H1 (cell line): ENCODE measurements around the gene LRBA. TPM values are rescaled to one million over a fixed set of nuclear protein-coding genes. Genes with fewer than 3 reads are reported as not detected.

Source experiments
- CTCF ChIA-PET: fragments of 300-600 bp; sonication (Branson Sonifier 250); formaldehyde crosslinking; loops from one replicate; lab custom pipeline; 2021; ENCODE audit not compliant: partially characterized antibody; lab: Charles Lee
- POLR2A ChIA-PET: fragments of 300-600 bp; sonication (Branson Sonifier 250); formaldehyde crosslinking; loops from one replicate; lab custom pipeline; 2021; ENCODE audit warnings: inconsistent platforms; ENCODE audit not compliant: partially characterized antibody; lab: Charles Lee
- DNase-seq, 2 experiments: peaks; one replicate each; pipeline versions ENCODE4 v3.0.0 to v3.0.0-alpha.2; 2010 to 2022; ENCODE audit warnings: low spot score in 2 of 2, low read depth in 1 of 2, mixed read lengths in 1 of 2
- FAIRE-seq: peaks from 2 replicates; lab custom pipeline; 2011; peaks lifted over from hg19 to GRCh38; lab: Jason Lieb, UNC
- H2AFZ ChIP-seq: 2 replicates; pipeline ENCODE4 v1.8.1; 2012; ENCODE audit warnings: low read length, inconsistent platforms
- H2AK5ac ChIP-seq: 2 replicates; pipeline ENCODE4 v1.6.1; 2013; ENCODE audit warnings: low read depth, low read length
- H2BK120ac ChIP-seq: replicated peaks from 2 replicates; pipeline ENCODE3; 2013; ENCODE audit warnings: low read depth, low read length, inconsistent platforms
- H2BK12ac ChIP-seq: 2 replicates; pipeline ENCODE4 v1.6.1; 2013; ENCODE audit warnings: low read depth, low read length
- H2BK15ac ChIP-seq: 2 replicates; pipeline ENCODE4 v1.6.1; 2013; ENCODE audit warnings: low read length
- H2BK20ac ChIP-seq: 2 replicates; pipeline ENCODE4 v1.6.1; 2013; ENCODE audit warnings: low read length
- H2BK5ac ChIP-seq: 2 replicates; pipeline ENCODE4 v1.6.1; 2013; ENCODE audit warnings: low read depth, low read length
- H3K14ac ChIP-seq: 2 replicates; pipeline ENCODE4 v1.6.1; 2013; ENCODE audit warnings: inconsistent platforms; ENCODE audit not compliant: insufficient read length
- H3K18ac ChIP-seq: 2 replicates; pipeline ENCODE4 v1.6.1; 2013; ENCODE audit warnings: low read length; ENCODE audit errors: extremely low read depth
- H3K23ac ChIP-seq: 2 replicates; pipeline ENCODE4 v1.6.1; 2013; ENCODE audit warnings: inconsistent platforms; ENCODE audit not compliant: insufficient read length
- H3K23me2 ChIP-seq: 2 replicates; pipeline ENCODE4 v1.6.1; 2013; ENCODE audit warnings: low read depth, low read length
- H3K27ac ChIP-seq: 2 replicates; pipeline ENCODE4 v1.6.1; 2011; ENCODE audit warnings: low read depth, low read length, inconsistent platforms
- H3K27me3 ChIP-seq, 4 experiments: replicated peaks in 1 of 4; 1 replicate in 1 of 4; 2 replicates in 3 of 4; pipeline versions ENCODE4 v1.6.1 to v1.8.1; 2011 to 2013; ENCODE audit warnings: low read length in 3 of 4, mild to moderate bottlenecking in 3 of 4, inconsistent platforms in 2 of 4, mixed read lengths in 2 of 4, moderate library complexity in 1 of 4; ENCODE audit not compliant: control insufficient read depth in 3 of 4, insufficient read depth in 3 of 4; ENCODE audit errors: extremely low read depth in 1 of 4
- H3K36me3 ChIP-seq, 4 experiments: 2 replicates each; pipeline versions ENCODE4 v1.6.1 to v1.8.1; 2011 to 2013; ENCODE audit warnings: mild to moderate bottlenecking in 4 of 4, low read length in 3 of 4, moderate library complexity in 2 of 4, control low read depth in 1 of 4, inconsistent platforms in 1 of 4; ENCODE audit not compliant: insufficient read depth in 4 of 4, control insufficient read depth in 2 of 4
- H3K4ac ChIP-seq: replicated peaks from 2 replicates; pipeline ENCODE3; 2013; ENCODE audit warnings: low read length, low read depth, mixed read lengths, inconsistent platforms; ENCODE audit not compliant: insufficient read length
- H3K4me1 ChIP-seq, 4 experiments: replicated peaks in 1 of 4; 1 replicate in 1 of 4; 2 replicates in 3 of 4; pipeline versions ENCODE4 v1.6.1 to v1.8.1; 2011 to 2013; ENCODE audit warnings: low read length in 3 of 4, inconsistent platforms in 2 of 4, mixed read lengths in 1 of 4; ENCODE audit not compliant: insufficient read depth in 4 of 4, control insufficient read depth in 3 of 4
- H3K4me2 ChIP-seq, 2 experiments: 2 replicates each; pipeline versions ENCODE4 v1.6.1 to v1.8.1; 2011 to 2013; ENCODE audit warnings: low read depth in 2 of 2, low read length in 2 of 2, control low read depth in 1 of 2, inconsistent platforms in 1 of 2, mild to moderate bottlenecking in 1 of 2; ENCODE audit not compliant: insufficient read depth in 1 of 2
- H3K4me3 ChIP-seq, 4 experiments: fragments of 200-600, 300-600 bp in 1 of 4; sonication (generic), shearing (Covaris generic), sonication (Bioruptor Twin) in 1 of 4; 2 replicates each; pipeline versions ENCODE4 v1.5.1 to v1.8.1; 2011 to 2016; ENCODE audit warnings: low read length in 4 of 4, low read depth in 3 of 4, control low read depth in 2 of 4, inconsistent platforms in 2 of 4, mild to moderate bottlenecking in 2 of 4, mixed read lengths in 1 of 4, moderate library complexity in 1 of 4; ENCODE audit not compliant: insufficient read depth in 2 of 4; ENCODE audit errors: extremely low read depth in 1 of 4
- H3K56ac ChIP-seq: replicated peaks from 2 replicates; pipeline ENCODE3; 2013; ENCODE audit warnings: low read depth, mild to moderate bottlenecking, mixed read lengths, low read length, inconsistent platforms; ENCODE audit not compliant: insufficient read length
- H3K79me1 ChIP-seq: 2 replicates; pipeline ENCODE4 v1.6.1; 2013; ENCODE audit warnings: low read depth, low read length, control low read depth
- H3K79me2 ChIP-seq, 2 experiments: 2 replicates each; pipeline versions ENCODE4 v1.6.1 to v1.8.1; 2012 to 2013; ENCODE audit warnings: low read length in 2 of 2, mild to moderate bottlenecking in 2 of 2, inconsistent platforms in 1 of 2; ENCODE audit not compliant: insufficient read depth in 2 of 2, control insufficient read depth in 1 of 2
- H3K9ac ChIP-seq, 4 experiments: replicated peaks in 1 of 4; 1 replicate in 1 of 4; 2 replicates in 3 of 4; pipeline versions ENCODE4 v1.6.1 to v1.8.1; 2011 to 2013; ENCODE audit warnings: low read depth in 3 of 4, low read length in 3 of 4, control low read depth in 2 of 4, mild to moderate bottlenecking in 2 of 4, moderate library complexity in 2 of 4, inconsistent platforms in 1 of 4; ENCODE audit errors: extremely low read depth in 1 of 4
- H3K9me3 ChIP-seq, 2 experiments: 2 replicates each; pipeline versions ENCODE4 v1.6.1 to v1.8.1; 2012 to 2013; ENCODE audit warnings: mild to moderate bottlenecking in 2 of 2, moderate library complexity in 2 of 2, control low read depth in 1 of 2, inconsistent platforms in 1 of 2, low read depth in 1 of 2, low read length in 1 of 2, mixed read lengths in 1 of 2; ENCODE audit not compliant: insufficient read depth in 2 of 2
- H4K20me1 ChIP-seq, 2 experiments: replicated peaks in 1 of 2; 2 replicates each; pipeline versions ENCODE3 to v1.8.1; 2011 to 2013; ENCODE audit warnings: inconsistent platforms in 2 of 2, low read length in 2 of 2, mild to moderate bottlenecking in 1 of 2; ENCODE audit not compliant: insufficient read depth in 2 of 2, control insufficient read depth in 1 of 2
- H4K5ac ChIP-seq: 2 replicates; pipeline ENCODE4 v1.6.1; 2013; ENCODE audit warnings: low read length, low read depth, mixed read lengths, inconsistent platforms; ENCODE audit not compliant: insufficient read length
- H4K8ac ChIP-seq: 2 replicates; pipeline ENCODE4 v1.8.0; 2013; ENCODE audit warnings: mild to moderate bottlenecking, moderate library complexity, low read length, inconsistent platforms; ENCODE audit not compliant: insufficient read depth; ENCODE audit errors: extremely low read depth
- H4K91ac ChIP-seq: replicated peaks from 2 replicates; pipeline ENCODE3; 2013; ENCODE audit warnings: low read length, mixed read lengths, inconsistent platforms; ENCODE audit not compliant: insufficient read length
- ASH2L ChIP-seq: fragments of 200-600, 300-600 bp; sonication (generic); IDR thresholded peaks from one replicate; pipeline ENCODE4 v1.7.1; 2017; ENCODE audit warnings: low read length
- CBX5 ChIP-seq: fragments of 300-800, 300-1000 bp; sonication (generic); IDR thresholded peaks from 2 replicates; pipeline ENCODE4 v1.7.1; 2016; ENCODE audit warnings: antibody characterized with exemption, low read length, low read depth
- CHD2 ChIP-seq: IDR thresholded peaks from 2 replicates; pipeline ENCODE4 v1.6.1; 2012; ENCODE audit warnings: low read length, improper control_type of control experiment
- EP300 ChIP-seq, 2 experiments: IDR thresholded peaks; 1 replicate in 1 of 2; 2 replicates in 1 of 2; pipeline ENCODE4 v1.6.1; 2011 to 2012; ENCODE audit warnings: low read depth in 2 of 2, low read length in 2 of 2, mild to moderate bottlenecking in 2 of 2, borderline replicate concordance in 1 of 2, inconsistent platforms in 1 of 2, moderate library complexity in 1 of 2
- EZH2 ChIP-seq: fragments of 200-600 bp; sonication (generic); IDR thresholded peaks from 2 replicates; pipeline ENCODE4 v1.7.1; 2012; ENCODE audit warnings: low read depth, mild to moderate bottlenecking, moderate library complexity, low read length, inconsistent platforms; ENCODE audit not compliant: severe bottlenecking
- FOSL1 ChIP-seq: IDR thresholded peaks from 2 replicates; pipeline ENCODE4 v1.6.1; 2011; ENCODE audit warnings: mild to moderate bottlenecking, low read depth, low read length, moderate library complexity; ENCODE audit not compliant: insufficient read depth
- HDAC2 ChIP-seq, 2 experiments: fragments of 300-600 bp in 1 of 2; sonication (generic) in 1 of 2; IDR thresholded peaks; 2 replicates each; pipeline ENCODE4 v1.6.1; 2011 to 2012; ENCODE audit warnings: low read depth in 2 of 2, low read length in 2 of 2, mild to moderate bottlenecking in 2 of 2, moderate library complexity in 2 of 2, borderline replicate concordance in 1 of 2, inconsistent platforms in 1 of 2
- JUND ChIP-seq: IDR thresholded peaks from 2 replicates; pipeline ENCODE4 v1.6.1; 2011; ENCODE audit warnings: mild to moderate bottlenecking, improper control_type of control experiment, low read length
- NRF1 ChIP-seq: IDR thresholded peaks from 2 replicates; pipeline ENCODE4 v1.6.1; 2011; ENCODE audit warnings: mild to moderate bottlenecking, low read depth, low read length, improper control_type of control experiment
- POLR2A ChIP-seq, 2 experiments: IDR thresholded peaks; 1 replicate in 1 of 2; 2 replicates in 1 of 2; pipeline ENCODE4 v1.6.1; 2011; ENCODE audit warnings: low read depth in 2 of 2, low read length in 2 of 2, mild to moderate bottlenecking in 2 of 2; ENCODE audit errors: control extremely low read depth in 1 of 2
- RXRA ChIP-seq: IDR thresholded peaks from 2 replicates; pipeline ENCODE4 v1.6.1; 2011; ENCODE audit warnings: low read depth, mild to moderate bottlenecking, low read length, moderate library complexity; ENCODE audit not compliant: insufficient read depth
- SRF ChIP-seq: IDR thresholded peaks from 2 replicates; pipeline ENCODE4 v1.6.1; 2011; ENCODE audit warnings: mild to moderate bottlenecking, low read depth, low read length, moderate library complexity
- TAF1 ChIP-seq: IDR thresholded peaks from 2 replicates; pipeline ENCODE4 v1.6.1; 2011; ENCODE audit warnings: mild to moderate bottlenecking, low read depth, low read length
- TCF12 ChIP-seq: IDR thresholded peaks from 2 replicates; pipeline ENCODE4 v1.6.1; 2011; ENCODE audit warnings: low read depth, mild to moderate bottlenecking, low read length
- WGBS, 2 experiments: shearing (Covaris generic) in 1 of 2; methylation state at CpG; one replicate each; pipeline versions ENCODE4 v1.1.6 to v1.1.7; 2013 to 2015; ENCODE audit warnings: low lambda C conversion rate in 2 of 2, mixed read lengths in 2 of 2, inconsistent platforms in 1 of 2, low coverage in 1 of 2, missing lambda C conversion rate in 1 of 2; ENCODE audit not compliant: insufficient replicate concordance in 2 of 2, insufficient coverage in 1 of 2, insufficient read length in 1 of 2; ENCODE audit errors: extremely low coverage in 1 of 2, missing lambda C conversion rate in 1 of 2; 5-methylcytosine and 5-hydroxymethylcytosine counted together
- polyA plus RNA-seq, 7 experiments: library from polyadenylated mRNA; depleted of rRNA in 3 of 7; stranded (reverse) in 5 of 7; unstranded in 2 of 7; fragments of >200 nt in 5 of 7; fragments of 200-250 nt in 2 of 7; gene quantifications; 1 replicate in 5 of 7; 2 replicates in 1 of 7; 4 replicates in 1 of 7; pipeline versions ENCODE4 v1.2.1 to v1.2.3, GENCODE V29; 2011 to 2013; ENCODE audit warnings: missing spikeins in 2 of 7, mixed read lengths in 2 of 7
- total RNA-seq: library from RNA; stranded (reverse); fragmentation: NEBNext Ultra II Directional; extraction: Animal tissue kit (Norgen Biotek cat#: 25700); gene quantifications from 2 replicates; pipeline ENCODE4 v1.2.1, GENCODE V29; 2021

The LRBA gene
- total and polyA plus RNA-seq, 2 of the 8 experiments (the other 6 are each of a cell fraction or from before 2014, with no cell fraction given) = 54.6 to 83.2 TPM

DNA sequence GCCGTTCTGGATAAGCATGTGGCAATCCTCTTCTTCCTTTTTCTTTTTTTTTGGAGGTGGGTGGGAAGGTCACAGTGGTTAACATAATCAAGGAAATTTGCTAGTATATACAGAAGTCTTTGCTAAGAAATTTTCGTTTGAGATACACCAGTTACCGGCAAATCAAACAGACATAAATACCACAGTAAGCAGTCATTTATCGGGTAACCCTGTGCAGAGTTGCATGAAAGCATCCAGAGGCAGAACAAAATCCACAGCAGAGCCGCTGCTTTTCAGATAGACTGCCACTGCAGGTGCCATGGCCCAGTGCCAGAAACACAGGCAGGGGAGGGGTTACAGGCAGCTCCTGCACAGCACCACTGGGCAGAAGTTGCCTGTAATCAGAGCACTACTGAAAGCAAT lies 612.2 kb downstream of the LRBA start:
- no peak overlapping the region for H4K91ac ChIP-seq
- DNase-seq (no peak), FAIRE-seq (no peak)
- H2AFZ ChIP-seq = no peak overlapping the region
- WGBS, 2 experiments = 89% methylated on average over 5 of the region's 5 CpGs; no CpG with 5 or more reads in 1 of the 2 experiments
- no peaks in the 10 kb centered on the region for H3K4me1 ChIP-seq
- H3K79me1 ChIP-seq = no peaks in the 10 kb centered on the region; the same call in 1 of the 2 replicates
- no peak overlapping the region for H2BK20ac ChIP-seq
- H2BK120ac ChIP-seq = no peak overlapping the region
- H3K79me2 ChIP-seq = no peaks in the 10 kb centered on the region
- H3K27ac ChIP-seq = no peak overlapping the region
- H3K23me2 ChIP-seq = no peaks in the 10 kb centered on the region
- no peak overlapping the region for H4K5ac ChIP-seq
- ChIA-PET CTCF (interaction anchor here (0.7 kb wide), 1 partner anchor 146 kb away, joined by 4 read pairs; no protein-coding TSS in a partner anchor), POLR2A (no interaction called here)
- H3K36me3 ChIP-seq = no peaks in the 10 kb centered on the region
- no peak overlapping the region for H2BK12ac ChIP-seq
- H4K20me1 ChIP-seq = no peaks in the 10 kb centered on the region
- H3K14ac ChIP-seq = no peak overlapping the region
- no peak overlapping the region for H3K23ac ChIP-seq
- no peak overlapping the region for H3K4me3 ChIP-seq
- H2AK5ac ChIP-seq = no peak overlapping the region
- H3K4ac ChIP-seq = no peak overlapping the region
- H3K9me3 ChIP-seq = no peaks in the 10 kb centered on the region
- H3K18ac ChIP-seq = no peak overlapping the region
- no peaks in the 10 kb centered on the region for H3K27me3 ChIP-seq
- H2BK5ac ChIP-seq = no peak overlapping the region
- H2BK15ac ChIP-seq = no peak overlapping the region
- H4K8ac ChIP-seq = no peak overlapping the region
- no peak overlapping the region for H3K56ac ChIP-seq
- no peak overlapping the region for H3K9ac ChIP-seq
- H3K4me2 ChIP-seq = no peak overlapping the region
- TF ChIP-seq CBX5 (no peak), CHD2 (no peak), NRF1 (no peak), EP300 (IDR thresholded peaks at IDR 0.05; ENCODE audit: borderline replicate concordance in 1 of 2, low read depth in 2 of 2, low read length in 2 of 2) (no peak), TCF12 (no peak), TAF1 (no peak), SRF (no peak), RXRA (no peak), EZH2 (no peak), JUND (no peak), FOSL1 (no peak), POLR2A (IDR thresholded peaks at IDR 0.05; ENCODE audit: control extremely low read depth in 1 of 2, low read depth in 2 of 2, low read length in 2 of 2) (no peak), HDAC2 (IDR thresholded peaks at IDR 0.05; ENCODE audit: borderline replicate concordance in 1 of 2, low read depth in 2 of 2, low read length in 2 of 2) (no peak), ASH2L (no peak)
